GM20000 (cell line): ENCODE data around the gene CDH13.

ENCODE experiments used
- DNase-seq: peaks from one replicate; pipeline ENCODE4 v3.0.0; 2012; ENCODE audit warnings: low spot score
- TF ChIP-seq, protein P1 (sequence below): IDR thresholded peaks from 2 replicates; pipeline ENCODE4 v1.5.1; 2012; ENCODE audit warnings: mild to moderate bottlenecking, control low read depth; ENCODE audit errors: extremely low read depth, missing control alignments

Gene CDH13

DNA sequence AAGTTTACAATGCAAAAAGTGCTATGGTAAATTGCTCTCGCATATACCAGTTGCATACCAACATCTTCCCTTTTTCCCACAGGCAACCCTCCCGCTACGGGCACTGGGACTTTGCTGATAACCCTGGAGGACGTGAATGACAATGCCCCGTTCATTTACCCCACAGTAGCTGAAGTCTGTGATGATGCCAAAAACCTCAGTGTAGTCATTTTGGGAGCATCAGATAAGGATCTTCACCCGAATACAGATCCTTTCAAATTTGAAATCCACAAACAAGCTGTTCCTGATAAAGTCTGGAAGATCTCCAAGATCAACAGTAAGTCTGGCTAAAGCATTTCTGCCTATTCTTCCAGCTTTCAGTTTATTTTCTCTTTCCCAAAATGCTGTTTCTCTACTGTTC, 1153.1 kb downstream of the CDH13 start:
- no peak for DNase-seq
- TF ChIP-seq, protein P1, sequence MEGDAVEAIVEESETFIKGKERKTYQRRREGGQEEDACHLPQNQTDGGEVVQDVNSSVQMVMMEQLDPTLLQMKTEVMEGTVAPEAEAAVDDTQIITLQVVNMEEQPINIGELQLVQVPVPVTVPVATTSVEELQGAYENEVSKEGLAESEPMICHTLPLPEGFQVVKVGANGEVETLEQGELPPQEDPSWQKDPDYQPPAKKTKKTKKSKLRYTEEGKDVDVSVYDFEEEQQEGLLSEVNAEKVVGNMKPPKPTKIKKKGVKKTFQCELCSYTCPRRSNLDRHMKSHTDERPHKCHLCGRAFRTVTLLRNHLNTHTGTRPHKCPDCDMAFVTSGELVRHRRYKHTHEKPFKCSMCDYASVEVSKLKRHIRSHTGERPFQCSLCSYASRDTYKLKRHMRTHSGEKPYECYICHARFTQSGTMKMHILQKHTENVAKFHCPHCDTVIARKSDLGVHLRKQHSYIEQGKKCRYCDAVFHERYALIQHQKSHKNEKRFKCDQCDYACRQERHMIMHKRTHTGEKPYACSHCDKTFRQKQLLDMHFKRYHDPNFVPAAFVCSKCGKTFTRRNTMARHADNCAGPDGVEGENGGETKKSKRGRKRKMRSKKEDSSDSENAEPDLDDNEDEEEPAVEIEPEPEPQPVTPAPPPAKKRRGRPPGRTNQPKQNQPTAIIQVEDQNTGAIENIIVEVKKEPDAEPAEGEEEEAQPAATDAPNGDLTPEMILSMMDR: no peak

DNA sequence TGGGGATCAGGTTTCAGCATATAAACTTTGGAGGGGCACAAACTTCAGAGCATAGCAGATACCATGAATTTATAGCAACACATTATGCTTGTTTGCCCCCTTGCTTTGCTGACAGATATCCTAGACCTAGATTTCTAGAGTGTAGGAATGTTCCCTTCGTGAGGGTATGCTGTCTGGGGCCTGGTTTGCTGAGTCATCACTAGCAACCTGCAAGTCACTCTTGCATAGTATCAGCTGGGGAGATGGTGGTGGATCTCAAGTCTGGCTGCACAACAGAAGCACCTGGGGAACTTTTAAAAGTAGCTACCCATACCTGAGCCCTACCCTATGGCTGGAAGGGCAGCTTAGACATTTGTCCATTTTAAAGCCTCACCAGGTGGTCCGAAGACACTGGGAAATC, 1158.7 kb downstream of the CDH13 start:
- TF ChIP-seq, protein P1: no peak
- DNase-seq: no peak

DNA sequence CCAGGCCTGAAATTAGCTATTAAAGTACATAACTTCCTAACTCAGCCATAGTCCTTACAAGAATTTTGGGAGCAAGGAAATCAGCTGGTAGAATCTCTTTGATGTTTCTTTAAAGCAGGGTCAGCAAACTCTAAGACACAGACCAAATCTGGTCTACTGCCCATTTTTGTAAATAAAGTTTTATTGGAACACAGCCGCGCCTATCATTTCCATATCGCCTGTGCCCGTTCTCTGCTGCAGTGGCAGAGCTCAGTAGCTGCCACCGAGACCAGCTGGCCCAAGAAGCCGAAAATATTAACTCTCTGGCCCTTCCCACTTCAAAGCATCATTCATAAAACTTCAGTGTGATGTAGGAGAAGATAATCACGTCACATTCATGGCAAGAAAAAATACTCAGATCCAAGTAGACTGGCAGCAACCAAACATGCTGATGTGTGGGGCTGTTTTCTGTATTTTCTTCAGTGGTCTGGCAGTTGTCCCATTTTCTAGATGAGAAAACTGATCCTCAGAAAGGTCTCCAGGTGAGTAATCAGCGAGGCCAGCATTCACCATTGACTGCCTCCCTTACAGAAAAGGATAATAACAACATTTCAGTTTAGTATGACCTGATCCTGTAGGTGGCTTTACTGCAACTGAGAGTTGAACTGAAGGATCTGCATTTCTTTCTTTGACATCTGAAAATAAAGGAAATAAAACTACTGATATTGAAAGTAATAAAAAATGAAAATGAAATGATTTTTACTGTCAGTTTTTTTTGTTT, 1163.1 kb downstream of the CDH13 start:
- TF ChIP-seq, protein P1: no peak
- no peak for DNase-seq

DNA sequence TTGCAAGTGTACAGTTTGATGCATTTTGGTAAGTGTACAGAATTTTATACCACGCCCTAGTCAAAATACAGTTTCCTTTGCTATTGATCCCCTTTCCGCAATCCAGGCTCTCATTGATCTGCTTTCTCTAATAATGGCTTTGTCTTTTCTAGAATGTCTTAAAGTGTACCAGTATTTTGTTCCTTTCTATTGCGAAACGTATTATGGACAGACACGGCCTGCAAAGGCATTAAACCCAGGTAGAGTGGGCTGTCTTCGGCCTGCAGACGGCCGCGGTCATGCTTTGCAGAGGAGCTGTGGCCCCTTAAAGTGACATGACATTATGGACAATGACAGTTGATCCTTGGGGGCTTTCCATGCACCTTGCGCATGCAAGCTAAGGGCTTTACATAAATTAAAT, 1165.1 kb downstream of the CDH13 start:
- no peak for DNase-seq
- TF ChIP-seq, protein P1: no peak

DNA sequence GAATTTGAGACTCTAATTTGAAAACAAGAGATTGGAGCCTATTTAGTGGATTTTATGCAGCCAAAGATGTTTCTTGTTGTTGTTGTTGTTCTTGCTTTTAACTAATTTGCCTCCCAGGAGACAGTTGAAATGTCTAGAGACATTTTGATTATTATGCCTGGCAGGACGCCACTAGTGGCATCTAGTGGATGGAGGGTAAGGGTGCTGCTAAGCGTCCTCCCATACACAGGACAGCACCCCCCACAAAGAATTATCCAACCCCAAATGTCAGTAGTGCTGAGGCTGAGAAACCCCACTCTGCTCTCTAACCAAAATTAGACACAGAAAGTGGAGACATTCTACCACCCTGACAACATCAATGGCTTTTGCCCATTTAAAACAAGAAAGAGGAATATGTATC, 1165.6 kb downstream of the CDH13 start:
- TF ChIP-seq, protein P1: no peak
- DNase-seq: no peak

DNA sequence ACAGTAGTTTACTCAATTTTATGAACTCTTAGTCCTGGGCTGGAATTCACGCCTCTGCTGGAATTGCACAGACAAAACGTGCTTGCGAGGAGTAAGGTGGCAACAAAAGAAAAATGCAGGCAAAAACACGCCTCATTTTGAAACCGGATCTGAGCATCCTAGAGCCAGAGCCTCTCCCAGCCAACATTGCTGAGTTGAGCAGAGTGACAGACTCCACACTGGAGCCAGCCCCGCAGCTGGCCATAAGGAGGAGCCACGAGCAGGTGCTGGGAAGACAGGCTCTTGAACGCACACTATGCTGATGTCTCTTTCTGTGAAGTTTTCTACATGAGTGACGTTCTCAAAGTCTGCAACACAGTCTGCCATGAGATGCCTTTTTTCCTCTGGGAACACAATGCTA, 1166.4 kb downstream of the CDH13 start:
- DNase-seq: no peak

DNA sequence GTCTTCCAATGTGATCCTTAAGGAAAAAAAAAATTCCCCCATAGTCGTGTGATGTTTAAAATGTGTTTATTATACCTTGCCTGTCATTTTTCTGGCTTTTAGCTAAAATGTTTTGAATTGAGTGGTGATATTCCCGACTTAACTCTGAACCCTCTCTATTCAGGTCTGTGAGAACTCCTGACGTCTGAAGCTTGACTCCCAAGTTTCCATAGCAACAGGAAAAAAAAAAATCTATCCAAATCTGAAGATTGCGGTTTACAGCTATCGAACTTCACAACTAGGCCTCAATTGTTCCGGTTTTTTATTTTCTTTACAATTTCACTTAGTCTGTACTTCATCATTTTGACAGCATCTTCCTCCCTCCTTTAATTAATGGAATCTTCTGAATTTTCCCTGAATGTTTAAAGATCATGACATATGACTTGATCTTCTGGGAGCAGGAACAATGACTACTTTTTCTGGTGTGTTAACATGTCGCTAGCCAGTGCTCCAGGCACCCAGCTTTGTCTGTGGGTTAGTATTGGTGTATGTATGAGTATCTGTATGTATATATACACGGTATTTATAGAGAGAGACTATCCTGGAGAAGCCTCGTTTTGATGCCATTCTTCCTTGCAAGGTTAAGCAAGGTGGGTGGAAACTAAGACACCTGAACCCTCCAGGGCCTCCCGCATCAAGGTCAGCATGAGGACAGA, 1168.2 kb downstream of the CDH13 start:
- TF ChIP-seq, protein P1: no peak
- no peak for DNase-seq

More for the DNA sequence above, 1166.4 kb downstream of the CDH13 start:
- TF ChIP-seq, protein P1: no peak
